Esophagus squamous epithelium (tissue), 5 donors: ENCODE measurements around the gene CAMP. TPM values are rescaled to one million over a fixed set of nuclear protein-coding genes. Genes with fewer than 3 reads are reported as not detected.

Experiments used
- DNase-seq: peaks from one replicate; lab custom pipeline; 2025; lab: John Stamatoyannopoulos, UW
- H3K27ac ChIP-seq, 4 donors: fragments of 200-600 bp; sonication (generic); one replicate each; pipeline ENCODE4 v1.5.1; 2016 to 2019; ENCODE audit warnings: mild to moderate bottlenecking in 1 of 4
- H3K27me3 ChIP-seq, 4 donors: fragments of 200-600 bp; sonication (generic); 1 replicate in 3 of 4; 2 replicates in 1 of 4; pipeline versions ENCODE4 v1.5.1 to v1.6.0; 2017 to 2021; ENCODE audit warnings: antibody characterized with exemption in 1 of 4
- H3K36me3 ChIP-seq, 3 donors: fragments of 200-600 bp; sonication (generic); one replicate each; pipeline ENCODE4 v1.5.1; 2016 to 2019
- H3K4me1 ChIP-seq, 3 donors: fragments of 200-600 bp; sonication (generic); one replicate each; pipeline ENCODE4 v1.5.1; 2017 to 2019
- H3K4me3 ChIP-seq, 4 donors: fragments of 200-600 bp; sonication (generic); 1 replicate in 3 of 4; 2 replicates in 1 of 4; pipeline ENCODE4 v1.5.1; 2016 to 2019; ENCODE audit warnings: mild to moderate bottlenecking in 2 of 4, moderate library complexity in 1 of 4
- H3K9me3 ChIP-seq, 3 donors: fragments of 200-600 bp; sonication (generic); one replicate each; pipeline ENCODE4 v1.5.1; 2016 to 2019
- CTCF ChIP-seq, 6 experiments: fragments of 450-650 bp in 4 of 6; fragments of 200-600 bp in 2 of 6; sonication (generic) in 2 of 6; IDR thresholded peaks; one replicate each; pipeline ENCODE4 v1.5.1; 2016 to 2019; ENCODE audit warnings: antibody characterized with exemption in 6 of 6, mild to moderate bottlenecking in 4 of 6, moderate library complexity in 4 of 6
- POLR2A ChIP-seq, 4 donors: fragments of 450-650 bp; IDR thresholded peaks; one replicate each; pipeline ENCODE4 v1.6.1; 2017; ENCODE audit warnings: antibody characterized with exemption in 4 of 4, mild to moderate bottlenecking in 4 of 4, moderate library complexity in 3 of 4
- WGBS, 2 donors: methylation state at CpG; one replicate each; pipeline ENCODE4 v1.1.5; 2018; 5-methylcytosine and 5-hydroxymethylcytosine counted together
- intact Hi-C: fragments of 100-400 bp; cut with DNase I; formaldehyde crosslinking; loops from one replicate; pipeline ENCODE4 v1.15.0; 2022
- total RNA-seq, 4 donors: library from RNA; depleted of rRNA; stranded (reverse); fragments of >200 nt; gene quantifications; one replicate each; pipeline ENCODE4 v1.1.0, GENCODE V29; 2016
- donor health status: DM: yes; HTN: yes; CAD: no.

CAMP gene
- under 1 TPM in 1 of 4 donors, not detected in 3; 0.76 TPM for total RNA-seq

GRCh38 chr3:48222616-48223513, at the start of gene CAMP:
TSS of gene CAMP (plus strand) at chr3:48223495. CDS start at chr3:48223512, 17 bp downstream.
- peaks cover 0 to 7% (median 0%) of the 10 kb centered on the region in 4 donors for H3K27me3 ChIP-seq
- no peak within 1 kb of the TSS for H3K27ac ChIP-seq
- no peaks in the 10 kb centered on the region for H3K9me3 ChIP-seq
- DNase-seq = no peak
- H3K4me3 ChIP-seq = no peak within 1 kb of the TSS
- TF ChIP-seq CTCF (IDR thresholded peaks at IDR 0.05) = no peak
- no peak for TF ChIP-seq POLR2A (IDR thresholded peaks at IDR 0.05)
- WGBS, 2 donors = 37 to 51% methylated on average over 6 to 10 of the region's 11 CpGs
- peaks cover 15 to 43% (median 18%) of the 10 kb centered on the region in 3 donors for H3K4me1 ChIP-seq
- intact Hi-C loops = no loop called here
- no peaks in the 10 kb centered on the region for H3K36me3 ChIP-seq

GRCh38 chr3:48178072-48178471, 45.2 kb upstream of the CAMP start:
- Histone ChIP-seq H3K36me3 (peaks cover 0 to 47% (median 0%) of the 10 kb centered on the region in 3 donors), H3K4me3 (no peak overlapping the region), H3K4me1 (no peaks in the 10 kb centered on the region), H3K9me3 (no peaks in the 10 kb centered on the region), H3K27me3 (no peaks in the 10 kb centered on the region), H3K27ac (no peak overlapping the region)
- DNase-seq = no peak
- intact Hi-C loops = no loop called here
- TF ChIP-seq POLR2A (IDR thresholded peaks at IDR 0.05) (no peak), CTCF (IDR thresholded peaks at IDR 0.05) (no peak)
- WGBS, 2 donors = 95 to 98% methylated on average over 2 of the region's 2 CpGs

- Histone ChIP-seq H3K36me3 (peaks cover 0 to 47% (median 0%) of the 10 kb centered on the region in 3 donors), H3K27me3 (no peaks in the 10 kb centered on the region), H3K9me3 (no peaks in the 10 kb centered on the region), H3K27ac (no peak overlapping the region), H3K4me1 (no peaks in the 10 kb centered on the region), H3K4me3 (no peak overlapping the region)
- no peak for TF ChIP-seq CTCF (IDR thresholded peaks at IDR 0.05)
- TF ChIP-seq POLR2A (IDR thresholded peaks at IDR 0.05) = no peak
- 94 to 96% methylated on average over 5 of the region's 5 CpGs for WGBS, 2 donors
- intact Hi-C loops = no loop called here
- DNase-seq = no peak
Measured at GRCh38 chr3:48180021-48180420, 43.3 kb upstream of the CAMP start.

- H3K4me1 ChIP-seq = no peaks in the 10 kb centered on the region
- H3K27ac ChIP-seq = no peak overlapping the region
- TF ChIP-seq POLR2A (IDR thresholded peaks at IDR 0.05) (no peak), CTCF (IDR thresholded peaks at IDR 0.05) (no peak)
- no peaks in the 10 kb centered on the region for H3K27me3 ChIP-seq
- peaks cover 0 to 40% (median 0%) of the 10 kb centered on the region in 3 donors for H3K36me3 ChIP-seq
- no peak for DNase-seq
- H3K9me3 ChIP-seq = no peaks in the 10 kb centered on the region
- WGBS, 2 donors = 56 to 76% methylated on average over 5 of the region's 5 CpGs
- intact Hi-C loops = no loop called here
- H3K4me3 ChIP-seq = no peak overlapping the region
Measured at GRCh38 chr3:48180531-48181253, 42.6 kb upstream of the CAMP start.

DNA sequence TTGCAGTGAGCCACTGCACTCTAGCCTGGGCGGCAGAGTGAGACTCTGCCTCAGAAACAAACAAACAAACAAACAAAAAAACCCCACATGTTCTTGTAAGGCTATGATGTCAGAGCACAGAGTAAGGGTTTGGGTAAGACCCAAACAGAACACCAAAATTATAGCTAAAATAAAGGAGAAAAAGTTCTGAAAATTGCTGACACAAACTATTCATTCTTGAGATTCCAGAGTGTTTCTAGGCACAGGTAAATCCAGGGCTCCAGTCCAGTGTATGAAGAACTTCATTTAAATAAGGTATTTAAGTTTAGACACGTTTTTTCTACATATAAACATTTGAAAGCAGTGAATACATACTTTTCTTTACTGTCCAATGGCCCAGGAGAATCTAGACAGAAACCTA, 39.0 kb upstream of the CAMP start:
- peaks cover 0 to 28% (median 0%) of the 10 kb centered on the region in 3 donors for H3K36me3 ChIP-seq
- WGBS, 2 donors = 76 to 81% methylated on average over 2 of the region's 2 CpGs
- peaks cover 11 to 22% (median 14%) of the 10 kb centered on the region in 3 donors for H3K4me1 ChIP-seq
- intact Hi-C loops = no loop called here
- no peak for TF ChIP-seq POLR2A (IDR thresholded peaks at IDR 0.05)
- no peak for TF ChIP-seq CTCF (IDR thresholded peaks at IDR 0.05)
- no peaks in the 10 kb centered on the region for H3K9me3 ChIP-seq
- DNase-seq = no peak
- no peaks in the 10 kb centered on the region for H3K27me3 ChIP-seq
- no peak overlapping the region for H3K27ac ChIP-seq
- no peak overlapping the region for H3K4me3 ChIP-seq
